Adipocyte (in vitro differentiated cells): ENCODE measurements around the gene TM4SF20.
"Not testable (repeated sequence)": the region's sequence is repeated elsewhere in the genome, so short reads cannot be mapped to it uniquely, and the experiment has no call there.

ENCODE experiments used
- DNase-seq: peaks from one replicate; pipeline ENCODE4 v3.0.0-alpha.2; 2015; ENCODE audit warnings: low read depth
- H3K27me3 ChIP-seq: replicated peaks from 2 replicates; pipeline ENCODE4 v1.7.0; 2013; ENCODE audit warnings: mild to moderate bottlenecking, low read length, moderate library complexity; ENCODE audit not compliant: control insufficient read depth, insufficient read depth
- H3K36me3 ChIP-seq: 2 replicates; pipeline ENCODE4 v1.7.0; 2013; ENCODE audit warnings: low read length, mild to moderate bottlenecking, moderate library complexity; ENCODE audit not compliant: control insufficient read depth, insufficient read depth, severe bottlenecking
- H3K4me1 ChIP-seq: 2 replicates; pipeline ENCODE4 v1.7.0; 2013; ENCODE audit warnings: mild to moderate bottlenecking, low read length, moderate library complexity; ENCODE audit not compliant: control insufficient read depth, insufficient read depth
- H3K4me3 ChIP-seq: 2 replicates; pipeline ENCODE4 v1.7.0; 2013; ENCODE audit warnings: mild to moderate bottlenecking, low read length, moderate library complexity
- H3K9ac ChIP-seq: 2 replicates; pipeline ENCODE4 v1.7.0; 2013; ENCODE audit warnings: mild to moderate bottlenecking, low read length, moderate library complexity
- H3K9me3 ChIP-seq: 2 replicates; pipeline ENCODE4 v1.7.0; 2013; ENCODE audit warnings: mild to moderate bottlenecking, low read length, moderate library complexity; ENCODE audit not compliant: control insufficient read depth

Gene TM4SF20

GRCh38 chr2:227395556-227395955 is 16.4 kb upstream of the TM4SF20 start:
- no peak for DNase-seq
- Histone ChIP-seq H3K27me3 (no peaks in the 10 kb centered on the region), H3K9me3 (no peaks in the 10 kb centered on the region), H3K9ac (no peak overlapping the region), H3K4me1 (peaks cover 5% of the 10 kb centered on the region), H3K36me3 (no peaks in the 10 kb centered on the region), H3K4me3 (no peak overlapping the region)

GRCh38 chr2:227394401-227394800 is 15.3 kb upstream of the TM4SF20 start:
- no peaks in the 10 kb centered on the region for H3K9me3 ChIP-seq

DNA sequence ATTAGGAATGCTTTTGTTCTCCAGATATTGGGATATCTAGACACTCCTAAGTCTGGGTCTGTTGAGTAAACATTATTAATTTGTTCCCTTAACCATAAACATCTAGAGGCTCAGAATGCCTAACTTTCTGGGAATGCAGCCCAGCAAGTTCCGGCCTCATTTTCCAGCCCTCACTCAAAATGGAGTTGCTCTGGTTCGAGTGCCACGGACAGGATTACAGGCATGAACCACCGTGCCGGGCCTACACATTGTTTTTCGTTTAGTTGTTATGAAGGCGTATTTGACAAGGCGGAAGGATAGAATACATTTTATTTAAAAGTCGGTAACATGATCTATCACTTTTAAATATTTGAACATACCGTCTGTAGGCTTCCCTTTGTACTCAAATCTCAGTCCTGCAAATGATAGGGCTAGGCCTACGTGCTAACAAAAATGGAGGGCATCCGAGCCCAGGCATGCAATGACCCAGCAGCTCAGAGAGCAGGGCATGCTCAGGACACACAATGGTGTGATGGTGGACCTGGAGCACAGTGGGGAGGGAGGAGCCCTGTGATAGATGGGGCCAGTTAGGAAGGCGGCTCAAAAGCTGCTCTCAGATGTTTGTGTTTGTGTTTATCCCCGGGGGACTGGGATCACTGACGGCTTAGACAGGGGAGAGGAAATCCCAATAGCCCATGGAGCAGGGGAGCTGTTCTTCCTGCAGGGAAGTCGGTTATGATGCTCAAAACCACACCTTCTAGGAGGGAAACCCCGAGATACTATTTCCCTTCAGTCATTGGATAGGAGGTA is 11.6 kb upstream of the TM4SF20 start:
- no peak for DNase-seq
- no peaks in the 10 kb centered on the region for H3K36me3 ChIP-seq

More at GRCh38 chr2:227394401-227394800, 15.3 kb upstream of the TM4SF20 start:
- Histone ChIP-seq H3K4me1 (peaks cover 5% of the 10 kb centered on the region), H3K4me3 (no peak overlapping the region), H3K27me3 (no peaks in the 10 kb centered on the region), H3K36me3 (no peaks in the 10 kb centered on the region), H3K9ac (no peak overlapping the region)
- DNase-seq, result no peak

DNA sequence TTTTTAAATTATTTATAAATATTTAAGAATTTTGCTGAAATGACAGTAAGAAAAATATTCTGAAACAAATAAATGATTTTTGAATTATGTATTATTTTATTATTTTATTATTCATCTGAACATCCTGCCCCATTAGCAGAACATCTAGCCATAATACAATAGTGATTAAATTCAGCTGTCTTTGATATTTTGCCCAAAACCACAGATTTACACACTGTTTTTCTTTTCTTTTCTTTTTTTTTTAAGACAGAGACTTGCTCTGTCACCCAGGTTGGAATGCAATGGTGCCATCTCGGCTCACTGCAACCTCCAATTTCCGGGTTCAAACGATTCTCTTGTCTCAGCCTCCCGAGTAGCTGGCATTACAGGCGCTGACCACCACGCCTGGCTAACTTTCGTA is 10.6 kb upstream of the TM4SF20 start:
- no peak overlapping the region for H3K9ac ChIP-seq
- no peak overlapping the region for H3K4me3 ChIP-seq
- DNase-seq, result no peak
- no peaks in the 10 kb centered on the region for H3K27me3 ChIP-seq
- H3K9me3 ChIP-seq, result no peaks in the 10 kb centered on the region
- no peaks in the 10 kb centered on the region for H3K36me3 ChIP-seq
- H3K4me1 ChIP-seq, result peaks cover 25% of the 10 kb centered on the region

More for the DNA sequence above, 11.6 kb upstream of the TM4SF20 start:
- H3K9ac ChIP-seq, result no peak overlapping the region
- no peaks in the 10 kb centered on the region for H3K27me3 ChIP-seq
- H3K9me3 ChIP-seq, result no peaks in the 10 kb centered on the region
- H3K4me3 ChIP-seq, result no peak overlapping the region
- peaks cover 18% of the 10 kb centered on the region for H3K4me1 ChIP-seq

GRCh38 chr2:227389231-227389630 is 10.1 kb upstream of the TM4SF20 start:
- no peak for DNase-seq
- no peaks in the 10 kb centered on the region for H3K9me3 ChIP-seq
- H3K4me1 ChIP-seq, result peaks cover 28% of the 10 kb centered on the region
- H3K36me3 ChIP-seq, result no peaks in the 10 kb centered on the region
- no peaks in the 10 kb centered on the region for H3K27me3 ChIP-seq
- peak overlapping the region; percentile 47 for H3K4me3 ChIP-seq
- H3K9ac ChIP-seq, result peak overlapping the region; percentile 30

- Histone ChIP-seq H3K36me3 (no peaks in the 10 kb centered on the region), H3K9ac (peak overlapping the region; percentile 65), H3K27me3 (no peaks in the 10 kb centered on the region), H3K4me1 (peaks cover 26% of the 10 kb centered on the region), H3K4me3 (peak overlapping the region; percentile 47), H3K9me3 (no peaks in the 10 kb centered on the region)
- DNase-seq, result peak; percentile 81
Observed at GRCh38 chr2:227388537-227389011, 9.5 kb upstream of the TM4SF20 start.

DNA sequence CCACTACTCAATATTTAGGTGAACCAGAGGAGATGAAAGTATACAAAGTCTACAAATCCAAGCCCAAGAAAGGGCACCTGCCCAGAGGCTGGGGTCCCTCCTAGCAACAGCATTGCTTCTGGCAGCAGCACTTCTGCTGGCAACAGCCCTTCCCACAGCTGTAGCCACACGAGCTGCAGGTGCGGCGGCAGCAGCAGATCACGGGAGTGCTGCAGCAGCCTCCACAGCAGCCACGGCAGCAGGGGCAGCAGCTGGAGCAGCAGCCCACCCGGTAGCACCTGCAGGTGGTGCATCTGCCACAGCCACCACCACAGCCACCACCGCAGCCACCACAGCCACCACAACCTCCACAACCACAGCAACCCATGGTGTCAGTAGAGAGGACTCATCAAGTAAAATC is 8.5 kb upstream of the TM4SF20 start, which contains the start of gene SCYGR1:
Gene SCYGR1 (minus strand): TSS at position 367 of the 400 bp plus-strand sequence. CDS start 0 bp downstream, at position 367.
- H3K27me3 ChIP-seq, H3K9me3 ChIP-seq, H3K36me3 ChIP-seq, DNase-seq: not testable (repeated sequence)
- H3K4me1 ChIP-seq, result peaks cover 23% of the 10 kb centered on the region
- peak within 1 kb of the TSS; percentile 47 for H3K4me3 ChIP-seq
- H3K9ac ChIP-seq, result peak within 1 kb of the TSS; percentile 65

DNA sequence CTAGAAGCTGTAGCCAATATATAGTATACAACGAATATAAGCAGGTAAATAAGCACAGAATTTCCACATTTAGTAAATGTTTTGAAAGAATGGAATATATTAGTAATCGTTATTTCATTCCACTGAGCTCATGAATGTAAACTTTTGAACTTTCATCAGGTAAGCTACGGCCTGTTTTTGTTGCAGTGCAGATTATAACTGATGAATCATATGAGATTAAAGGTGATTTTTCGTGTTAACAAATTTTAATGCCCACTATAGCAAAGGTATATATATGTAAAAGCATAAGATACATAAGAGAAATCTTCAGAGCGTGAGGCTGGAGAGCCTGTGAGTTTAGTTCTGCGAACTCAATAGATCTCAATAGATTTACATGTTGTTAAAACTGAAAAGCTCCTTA is 7.5 kb upstream of the TM4SF20 start:
- Histone ChIP-seq H3K27me3 (no peaks in the 10 kb centered on the region), H3K36me3 (no peaks in the 10 kb centered on the region), H3K4me1 (peaks cover 23% of the 10 kb centered on the region), H3K4me3 (no peak overlapping the region), H3K9me3 (no peaks in the 10 kb centered on the region), H3K9ac (no peak overlapping the region)
- no peak for DNase-seq

GRCh38 chr2:227383686-227384085 is 4.6 kb upstream of the TM4SF20 start:
- Histone ChIP-seq H3K27me3 (no peaks in the 10 kb centered on the region), H3K36me3 (no peaks in the 10 kb centered on the region), H3K4me3 (no peak overlapping the region), H3K4me1 (peaks cover 19% of the 10 kb centered on the region), H3K9me3 (no peaks in the 10 kb centered on the region), H3K9ac (no peak overlapping the region)
- DNase-seq, result no peak

DNA sequence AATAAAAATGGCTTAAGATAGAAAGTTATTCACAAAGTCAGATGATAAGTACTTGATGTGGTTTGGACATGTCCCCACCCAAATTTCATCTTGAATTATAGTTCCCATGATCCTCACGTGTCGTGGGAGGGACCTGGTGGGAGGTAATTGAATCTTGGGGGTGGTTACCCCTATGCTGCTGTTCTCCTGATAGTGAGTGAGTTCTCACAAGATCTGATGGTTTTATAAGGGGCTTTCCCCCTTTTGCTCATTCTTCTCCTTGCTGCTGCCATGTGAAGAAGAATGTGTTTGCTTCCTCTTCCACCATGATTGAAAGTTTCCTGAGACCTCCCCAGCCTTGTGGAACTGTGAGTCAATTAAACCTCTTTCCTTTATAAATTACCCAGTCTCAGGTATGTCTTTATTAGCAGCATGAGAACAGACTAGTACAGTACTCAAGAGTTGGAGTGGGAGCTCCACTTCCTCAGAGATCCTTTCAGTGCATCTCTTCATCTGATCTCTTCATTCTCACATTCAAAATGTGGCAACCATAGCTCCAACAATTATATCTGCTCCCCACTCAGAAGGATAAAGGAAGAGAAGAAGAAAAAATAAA is 3.2 kb upstream of the TM4SF20 start:
- H3K9me3 ChIP-seq, DNase-seq, H3K27me3 ChIP-seq, H3K4me3 ChIP-seq, H3K9ac ChIP-seq, H3K36me3 ChIP-seq: not testable (repeated sequence)
- peaks cover 27% of the 10 kb centered on the region for H3K4me1 ChIP-seq

DNA sequence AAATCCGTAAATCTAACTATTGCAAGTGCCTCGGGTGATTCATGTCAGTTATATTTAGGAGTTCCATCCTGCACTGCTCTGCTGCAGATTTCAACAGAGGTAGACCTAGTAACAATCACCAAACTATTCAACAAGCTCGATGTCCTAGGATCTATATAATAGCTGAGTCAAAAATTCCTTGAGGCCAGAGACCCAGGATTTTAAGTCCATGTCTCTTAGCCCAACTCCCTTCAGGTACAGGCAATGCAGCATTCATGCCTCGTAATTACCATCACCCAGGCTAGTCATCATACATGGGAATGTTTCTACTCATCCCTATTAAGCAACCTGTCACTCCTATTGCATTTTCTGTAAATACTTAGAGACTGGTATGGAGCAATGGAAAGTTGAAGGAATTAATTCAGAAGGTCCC is 729 bp downstream of the TM4SF20 start:
- Histone ChIP-seq H3K27me3 (no peaks in the 10 kb centered on the region), H3K4me1 (peaks cover 26% of the 10 kb centered on the region), H3K36me3 (no peaks in the 10 kb centered on the region), H3K9me3 (no peaks in the 10 kb centered on the region), H3K4me3 (no peak overlapping the region), H3K9ac (no peak overlapping the region)
- DNase-seq, result no peak
